Muscle layer of colon (tissue), 2 donors: ENCODE results near the gene LSM5.

Experiments used
- H3K27ac ChIP-seq: one replicate; pipeline ENCODE4 v1.7.0; 2013; ENCODE audit warnings: low read depth, mild to moderate bottlenecking, low read length, moderate library complexity
- H3K27me3 ChIP-seq, 2 donors: one replicate each; pipeline ENCODE4 v1.7.0; 2013; ENCODE audit warnings: low read length in 2 of 2, mild to moderate bottlenecking in 2 of 2; ENCODE audit not compliant: insufficient read depth in 2 of 2, control insufficient read depth in 1 of 2
- H3K36me3 ChIP-seq: one replicate; pipeline ENCODE4 v1.7.0; 2013; ENCODE audit warnings: mild to moderate bottlenecking, low read length; ENCODE audit not compliant: insufficient read depth
- H3K4me1 ChIP-seq: one replicate; pipeline ENCODE4 v1.7.0; 2013; ENCODE audit warnings: mild to moderate bottlenecking, low read length; ENCODE audit not compliant: insufficient read depth
- H3K4me3 ChIP-seq, 2 donors: one replicate each; pipeline ENCODE4 v1.7.0; 2013; ENCODE audit warnings: low read length in 2 of 2, low read depth in 1 of 2, mild to moderate bottlenecking in 1 of 2, moderate library complexity in 1 of 2
- H3K9ac ChIP-seq: one replicate; pipeline ENCODE4 v1.7.0; 2013; ENCODE audit warnings: low read length
- H3K9me3 ChIP-seq: one replicate; pipeline ENCODE4 v1.7.0; 2013; ENCODE audit warnings: mild to moderate bottlenecking, low read length
- donor health status: abdominal sarcoma.
- donor health status: Adenocarcinoma of cecum.

Gene LSM5

DNA sequence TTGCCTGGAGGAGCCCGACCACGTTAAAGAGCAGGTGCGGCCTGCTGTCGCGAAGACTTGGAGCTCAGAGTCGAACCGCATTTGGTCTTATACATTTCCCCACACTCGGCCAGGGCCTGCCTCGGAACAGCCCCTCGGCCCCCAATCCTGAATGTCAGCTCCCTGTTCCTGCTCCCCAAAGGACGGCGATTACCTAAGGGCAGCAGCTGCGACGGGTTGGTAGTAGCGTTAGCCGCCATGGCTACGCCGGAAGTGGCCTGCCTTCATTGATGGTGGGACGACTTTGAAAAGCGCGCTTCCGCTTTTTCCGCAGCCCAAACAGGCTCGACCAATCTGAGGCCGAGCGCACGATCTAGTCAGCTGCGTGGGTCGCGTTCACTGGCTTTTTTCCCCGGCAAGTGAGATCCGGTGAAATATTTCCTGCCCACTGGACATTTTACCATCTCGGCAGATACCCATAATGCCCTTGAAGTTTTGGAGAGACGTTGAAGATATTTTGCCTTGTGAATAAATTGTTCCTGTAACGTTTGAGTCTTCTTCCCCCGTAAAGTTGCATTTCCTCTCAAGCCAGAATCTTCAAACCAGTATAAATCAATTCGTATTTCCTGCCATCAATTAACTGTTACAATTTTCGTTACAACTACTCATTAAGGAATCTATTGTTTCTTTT is at the start of gene LSM5:
TSS of gene LSM5 (minus strand) at position 254 of the 670 bp plus-strand sequence. CDS start at position 239, 15 bp downstream.
- Histone ChIP-seq H3K36me3 (peaks cover 16% of the 10 kb centered on the region), H3K9ac (peak within 1 kb of the TSS; percentile 31), H3K27me3 (no peaks in the 10 kb centered on the region), H3K9me3 (no peaks in the 10 kb centered on the region), H3K4me1 (peaks cover 14% of the 10 kb centered on the region), H3K27ac (peak within 1 kb of the TSS; percentile 92), H3K4me3 (peak within 1 kb of the TSS; percentile 54 to 66)

DNA sequence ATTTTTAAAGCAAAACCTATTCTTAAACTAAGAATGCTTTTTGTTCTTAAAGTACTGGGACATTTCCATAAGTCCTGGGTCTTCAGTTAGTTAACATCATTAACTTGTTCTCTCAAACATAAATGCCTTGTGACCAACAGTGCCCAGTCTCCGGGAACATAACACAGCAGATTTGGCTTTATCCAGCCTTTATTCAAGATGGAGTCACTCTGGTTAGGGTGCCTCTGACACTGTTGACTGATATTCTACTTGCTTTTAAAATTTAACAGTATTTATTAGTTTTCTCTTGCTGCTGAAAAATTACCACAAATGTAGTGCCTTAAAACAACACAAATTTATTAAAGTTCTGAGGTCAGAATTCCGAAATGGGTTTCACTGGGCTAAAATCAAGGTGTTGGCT is 49.2 kb upstream of the LSM5 start:
- H3K9ac ChIP-seq, result no peak overlapping the region
- H3K4me3 ChIP-seq, result no peak overlapping the region
- peaks cover 12% of the 10 kb centered on the region for H3K36me3 ChIP-seq
- H3K27ac ChIP-seq, result no peak overlapping the region
- no peaks in the 10 kb centered on the region for H3K27me3 ChIP-seq
- no peaks in the 10 kb centered on the region for H3K9me3 ChIP-seq
- peaks cover 7% of the 10 kb centered on the region for H3K4me1 ChIP-seq

DNA sequence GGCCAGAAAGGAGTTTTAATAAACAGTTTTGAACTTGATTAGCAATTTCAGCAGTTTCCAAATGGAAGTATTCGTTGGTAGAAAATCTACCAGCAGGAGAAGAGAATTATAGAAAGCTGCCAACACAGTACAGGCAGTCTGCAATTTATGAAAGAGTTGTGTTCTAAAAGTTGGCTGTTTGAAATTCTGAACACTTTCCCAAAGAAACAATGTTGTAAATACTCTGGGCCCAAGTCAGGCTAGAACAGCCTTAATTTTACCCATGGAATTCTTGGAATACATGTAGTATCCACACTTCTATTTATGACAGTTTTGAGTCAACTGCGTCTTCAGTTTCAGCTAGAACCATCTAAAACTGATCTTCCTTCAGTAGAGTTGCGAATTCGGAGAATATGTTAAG is 47.6 kb upstream of the LSM5 start:
- Histone ChIP-seq H3K4me3 (no peak overlapping the region), H3K9ac (no peak overlapping the region), H3K9me3 (no peaks in the 10 kb centered on the region), H3K4me1 (peaks cover 7% of the 10 kb centered on the region), H3K27me3 (no peaks in the 10 kb centered on the region), H3K36me3 (no peaks in the 10 kb centered on the region), H3K27ac (no peak overlapping the region)

DNA sequence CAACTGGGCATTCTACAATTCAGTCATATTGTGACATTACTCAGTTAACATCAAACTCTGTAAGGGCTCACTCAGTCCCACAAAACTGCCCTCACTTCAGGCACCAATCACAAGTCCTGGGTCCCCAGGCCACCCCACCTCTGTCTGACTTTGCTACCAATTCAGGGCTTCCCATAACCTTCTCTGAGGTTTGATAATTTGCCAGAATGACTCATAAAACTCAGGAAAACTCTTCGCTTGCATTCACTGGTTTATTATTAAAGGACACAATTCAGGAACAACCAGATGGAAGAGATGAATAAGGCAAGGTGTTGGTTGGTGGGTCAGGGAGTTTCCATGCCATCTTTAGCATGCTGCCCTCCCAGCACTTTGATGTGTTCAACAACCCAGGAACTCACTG is 46.4 kb upstream of the LSM5 start:
- H3K27ac ChIP-seq, result no peak overlapping the region
- H3K4me1 ChIP-seq, result peaks cover 7% of the 10 kb centered on the region
- no peaks in the 10 kb centered on the region for H3K9me3 ChIP-seq

DNA sequence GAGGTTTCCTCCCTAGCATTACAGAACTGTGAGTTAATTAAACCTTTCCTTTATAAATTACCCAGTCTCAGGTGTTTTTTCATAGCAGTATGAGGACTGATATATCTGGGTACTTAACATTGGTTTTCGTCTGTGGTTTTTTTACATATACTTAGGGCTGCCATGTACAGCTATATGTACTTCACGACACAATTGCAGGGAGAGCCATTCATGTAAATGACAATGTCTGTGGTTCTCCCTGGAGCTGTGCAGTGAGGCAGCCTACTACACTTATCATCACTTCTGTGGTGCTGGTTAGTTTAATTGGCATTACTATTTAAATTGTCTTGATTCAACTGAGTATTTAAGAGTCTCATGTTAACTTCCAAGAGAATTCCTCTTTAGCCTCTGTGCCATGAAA is 45.8 kb upstream of the LSM5 start:
- H3K36me3 ChIP-seq, result no peaks in the 10 kb centered on the region
- no peak overlapping the region for H3K27ac ChIP-seq
- no peak overlapping the region for H3K9ac ChIP-seq
- H3K4me3 ChIP-seq, result no peak overlapping the region
- H3K9me3 ChIP-seq, result no peaks in the 10 kb centered on the region
- peaks cover 7% of the 10 kb centered on the region for H3K4me1 ChIP-seq
- H3K27me3 ChIP-seq, result no peaks in the 10 kb centered on the region

More for the DNA sequence above, 46.4 kb upstream of the LSM5 start:
- Histone ChIP-seq H3K27me3 (no peaks in the 10 kb centered on the region), H3K36me3 (no peaks in the 10 kb centered on the region), H3K4me3 (no peak overlapping the region), H3K9ac (no peak overlapping the region)

DNA sequence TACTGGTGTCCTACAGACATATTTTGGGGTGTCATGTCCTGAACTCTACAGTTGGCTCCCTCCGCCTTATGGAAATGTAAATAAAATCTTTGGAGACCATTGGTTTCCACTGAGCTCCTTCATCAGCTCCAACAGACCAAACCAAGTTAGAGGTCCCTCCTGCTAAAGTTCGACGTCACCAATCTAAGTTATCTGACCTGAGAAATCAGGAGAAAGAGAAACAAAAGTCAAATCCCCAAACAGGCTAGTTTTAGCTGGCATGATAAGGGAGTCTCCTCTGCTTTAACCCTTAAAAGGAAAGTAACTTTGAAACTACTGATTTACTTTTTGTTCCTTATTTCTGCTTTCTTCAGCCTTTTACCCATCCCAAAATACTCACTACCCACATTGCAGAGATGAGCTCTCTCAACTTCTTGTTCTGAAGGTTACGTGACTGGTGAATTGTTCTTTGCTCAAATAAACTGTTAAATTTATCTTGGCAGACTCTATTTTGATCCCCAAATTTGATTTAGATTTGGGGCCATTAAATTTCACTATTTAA is 45.1 kb upstream of the LSM5 start:
- Histone ChIP-seq H3K4me1 (peaks cover 7% of the 10 kb centered on the region), H3K4me3 (no peak overlapping the region), H3K36me3 (no peaks in the 10 kb centered on the region), H3K9me3 (no peaks in the 10 kb centered on the region), H3K27ac (no peak overlapping the region), H3K9ac (no peak overlapping the region), H3K27me3 (no peaks in the 10 kb centered on the region)

DNA sequence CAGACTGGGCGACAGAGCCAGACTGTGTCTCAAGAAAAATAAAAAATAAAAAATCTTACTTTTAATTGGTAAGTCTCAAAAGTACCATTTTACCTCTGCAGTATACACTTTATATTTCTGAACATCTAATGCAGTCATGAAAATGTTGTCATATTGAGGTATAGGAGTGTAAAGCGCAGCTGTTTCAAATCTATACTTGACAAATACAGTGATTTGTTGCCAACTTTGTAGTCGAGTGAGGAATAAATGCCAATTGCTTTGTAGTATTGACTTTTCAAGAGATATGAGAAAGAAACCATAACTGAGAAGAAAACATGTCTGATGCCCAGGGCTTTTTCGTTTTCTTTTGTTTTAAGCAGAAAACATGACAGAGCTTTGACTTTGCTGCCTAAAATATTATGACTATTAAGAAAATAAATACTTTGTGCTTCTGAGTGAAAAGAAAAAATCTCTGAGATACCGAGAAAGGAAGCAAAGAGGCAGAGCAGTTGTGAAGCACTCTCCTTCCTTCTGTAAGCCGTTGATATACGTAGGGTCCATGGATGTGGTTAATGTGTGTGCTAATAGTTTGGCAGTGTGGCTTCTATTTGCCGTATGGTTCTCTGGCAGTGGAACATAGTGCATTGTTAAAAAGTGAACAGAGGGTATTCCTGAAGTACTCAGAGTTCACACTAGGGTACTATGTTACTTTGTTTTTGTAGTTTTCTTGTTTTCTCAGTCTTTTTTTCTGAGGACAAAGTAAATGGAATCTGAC is 43.3 kb upstream of the LSM5 start:
- no peaks in the 10 kb centered on the region for H3K27me3 ChIP-seq
- no peak overlapping the region for H3K4me3 ChIP-seq
- peaks cover 7% of the 10 kb centered on the region for H3K4me1 ChIP-seq
- no peak overlapping the region for H3K9ac ChIP-seq
- no peak overlapping the region for H3K27ac ChIP-seq
- H3K9me3 ChIP-seq, result no peaks in the 10 kb centered on the region
- H3K36me3 ChIP-seq, result no peaks in the 10 kb centered on the region

DNA sequence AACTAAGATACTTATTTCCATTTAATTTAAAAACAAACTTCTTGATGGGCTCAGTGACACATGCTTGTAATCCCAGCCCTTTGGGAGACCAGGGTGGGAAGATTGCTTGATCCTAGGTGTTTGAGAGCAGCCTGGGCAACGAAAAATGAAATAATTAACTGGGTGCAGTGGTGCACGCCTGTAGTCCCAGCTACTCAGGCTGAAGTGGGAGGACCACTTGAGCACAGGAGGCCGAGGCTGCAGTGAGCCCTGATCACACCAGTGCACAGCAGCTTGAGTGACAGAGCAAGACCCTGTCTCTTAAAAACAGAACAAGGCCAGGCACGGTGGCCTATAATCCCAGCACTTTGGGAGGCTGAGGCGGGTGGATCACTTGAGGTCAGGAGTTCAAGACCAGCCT is 42.5 kb upstream of the LSM5 start:
- Histone ChIP-seq H3K27ac (no peak overlapping the region), H3K27me3 (no peaks in the 10 kb centered on the region), H3K4me1 (peaks cover 7% of the 10 kb centered on the region), H3K36me3 (no peaks in the 10 kb centered on the region), H3K9me3 (no peaks in the 10 kb centered on the region), H3K9ac (no peak overlapping the region), H3K4me3 (no peak overlapping the region)

DNA sequence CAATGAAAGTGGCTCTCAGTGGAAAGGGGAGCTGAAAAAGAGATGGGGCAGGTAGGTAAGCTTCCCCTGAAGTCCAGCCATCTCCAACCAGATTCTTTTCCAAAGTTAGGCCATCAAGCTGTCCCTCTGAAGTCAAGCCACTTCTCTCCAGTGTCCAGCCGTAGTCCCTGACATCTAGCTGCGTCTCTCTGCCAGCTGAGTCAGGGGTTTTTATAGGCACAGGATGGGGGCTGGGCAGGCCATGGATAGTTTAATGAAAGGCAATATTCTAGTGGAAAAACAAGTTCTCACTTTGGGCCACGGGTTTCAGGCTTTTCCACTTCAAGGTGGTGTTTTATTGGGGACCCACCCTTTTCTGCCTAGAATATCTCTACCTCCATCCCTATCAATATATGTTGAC is 41.9 kb upstream of the LSM5 start:
- peaks cover 6% of the 10 kb centered on the region for H3K4me1 ChIP-seq
- H3K27me3 ChIP-seq, result no peaks in the 10 kb centered on the region
- no peak overlapping the region for H3K4me3 ChIP-seq
- no peaks in the 10 kb centered on the region for H3K9me3 ChIP-seq
- H3K27ac ChIP-seq, result no peak overlapping the region
- H3K36me3 ChIP-seq, result no peaks in the 10 kb centered on the region
- no peak overlapping the region for H3K9ac ChIP-seq

DNA sequence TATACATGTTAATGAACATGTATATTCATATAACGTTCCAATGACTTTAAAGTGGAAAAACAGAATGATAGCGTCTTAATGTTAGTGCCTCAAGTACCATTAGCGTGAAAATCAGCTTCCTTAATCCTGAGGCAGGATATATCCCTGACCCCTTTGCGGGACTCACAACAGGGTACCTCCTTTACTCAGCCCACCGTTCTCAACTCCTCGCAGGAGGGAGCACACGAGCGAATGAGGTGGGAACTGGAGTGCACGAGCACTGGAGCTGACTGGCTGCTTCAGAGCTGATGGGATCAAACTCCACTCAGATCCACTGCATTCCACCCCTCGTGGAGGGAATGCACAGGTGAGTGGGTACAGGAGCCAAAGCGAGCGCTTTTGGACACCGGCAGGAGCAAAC is 41.2 kb upstream of the LSM5 start:
- Histone ChIP-seq H3K9ac (no peak overlapping the region), H3K9me3 (no peaks in the 10 kb centered on the region), H3K27ac (no peak overlapping the region), H3K36me3 (no peaks in the 10 kb centered on the region), H3K4me1 (no peaks in the 10 kb centered on the region), H3K4me3 (no peak overlapping the region), H3K27me3 (no peaks in the 10 kb centered on the region)

DNA sequence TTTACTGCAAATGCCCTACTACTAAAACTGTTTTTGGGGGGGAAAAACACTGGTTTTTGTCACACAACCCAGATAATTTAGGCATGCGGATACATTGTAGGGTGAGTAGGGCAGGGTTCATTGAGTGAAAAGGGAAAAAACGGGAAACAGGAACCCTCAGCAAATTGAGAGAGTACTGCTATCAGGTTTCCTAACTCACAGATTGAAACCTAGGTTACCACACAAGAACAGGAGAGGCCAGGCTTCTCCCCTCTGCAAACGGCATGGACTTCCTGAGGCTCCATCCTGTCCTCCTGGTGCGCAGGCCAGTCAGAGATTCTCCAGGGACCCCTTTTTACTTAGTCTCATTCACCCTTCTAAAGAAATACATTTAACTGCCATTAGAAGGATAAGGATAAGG is 35.7 kb upstream of the LSM5 start:
- no peak overlapping the region for H3K4me3 ChIP-seq
- no peaks in the 10 kb centered on the region for H3K27me3 ChIP-seq
- H3K27ac ChIP-seq, result no peak overlapping the region
- H3K9ac ChIP-seq, result no peak overlapping the region
- no peaks in the 10 kb centered on the region for H3K4me1 ChIP-seq
- no peaks in the 10 kb centered on the region for H3K36me3 ChIP-seq
- no peaks in the 10 kb centered on the region for H3K9me3 ChIP-seq
